PC-9 (cell line): Measurements from ENCODE around the gene NAGK. TPM values are rescaled to one million over a fixed set of nuclear protein-coding genes. Genes with fewer than 3 reads are reported as not detected.
A peak's percentile ranks its signal among the peaks of the same experiment; 100 is the strongest.

Experiments used
- BruUV-seq: library from RNA; stranded (reverse); fragments of 400-500 nt; replicated peaks from 2 replicates; lab custom pipeline; 2021; lab: Mats Ljungman, UMichigan
- CTCF ChIA-PET: fragments of 300-600 bp; sonication (Branson Sonifier 250); formaldehyde crosslinking; loops from one replicate; lab custom pipeline; 2022; ENCODE audit warnings: antibody characterized with exemption; lab: Charles Lee
- POLR2A ChIA-PET: fragments of 300-600 bp; sonication (Branson Sonifier 250); formaldehyde crosslinking; loops from one replicate; lab custom pipeline; 2022; ENCODE audit warnings: antibody characterized with exemption; ENCODE audit not compliant: unreplicated experiment; lab: Charles Lee
- DNase-seq, 2 experiments: peaks; one replicate each; pipeline versions ENCODE4 v3.0.0 to v3.0.0-alpha.2; 2015 to 2022; ENCODE audit warnings: mixed read lengths in 1 of 2
- H2AFZ ChIP-seq: fragments of 200-600 bp; sonication (generic); 2 replicates; pipeline ENCODE4 v1.8.1; 2017; ENCODE audit warnings: antibody characterized with exemption
- H3F3A ChIP-seq: fragments of 200-600 bp; sonication (generic); 2 replicates; pipeline ENCODE4 v1.8.1; 2017; ENCODE audit warnings: antibody characterized with exemption, mild to moderate bottlenecking, low read depth; ENCODE audit not compliant: insufficient read depth
- H3K27ac ChIP-seq: fragments of 200-600 bp; sonication (generic); 2 replicates; pipeline ENCODE4 v1.6.1; 2016; ENCODE audit warnings: mixed run types
- H3K27me3 ChIP-seq: fragments of 200-600 bp; sonication (generic); 2 replicates; pipeline ENCODE4 v1.6.1; 2016; ENCODE audit warnings: low read depth, mixed run types; ENCODE audit not compliant: insufficient read depth
- H3K36me3 ChIP-seq: fragments of 200-600 bp; sonication (generic); 2 replicates; pipeline ENCODE4 v1.6.1; 2016; ENCODE audit warnings: low read depth, mixed run types
- H3K4me1 ChIP-seq: fragments of 200-600 bp; sonication (generic); replicated peaks from 2 replicates; pipeline ENCODE4 v1.6.1; 2016; ENCODE audit warnings: mixed run types; ENCODE audit not compliant: insufficient read depth
- H3K4me2 ChIP-seq: fragments of 200-600 bp; sonication (generic); 2 replicates; pipeline ENCODE4 v1.6.1; 2017; ENCODE audit warnings: mixed run types
- H3K4me3 ChIP-seq: fragments of 200-600 bp; sonication (generic); 2 replicates; pipeline ENCODE4 v1.6.1; 2016; ENCODE audit warnings: mixed run types
- H3K79me2 ChIP-seq: fragments of 200-600 bp; sonication (generic); 2 replicates; pipeline ENCODE4 v1.6.1; 2017; ENCODE audit warnings: low read depth, mixed run types
- H3K9me2 ChIP-seq: fragments of 200-600 bp; sonication (generic); 2 replicates; pipeline ENCODE4 v1.8.1; 2017; ENCODE audit warnings: mild to moderate bottlenecking; ENCODE audit not compliant: insufficient read depth
- H3K9me3 ChIP-seq: fragments of 200-600 bp; sonication (generic); 2 replicates; pipeline ENCODE4 v1.8.1; 2016; ENCODE audit warnings: low read depth; ENCODE audit not compliant: insufficient read depth
- H4K20me1 ChIP-seq: fragments of 200-600 bp; sonication (generic); 2 replicates; pipeline ENCODE4 v1.8.1; 2017; ENCODE audit not compliant: insufficient read depth
- EZH2 ChIP-seq: fragments of 200-600 bp; sonication (generic); IDR thresholded peaks from 2 replicates; pipeline ENCODE4 v1.8.0; 2017; ENCODE audit warnings: antibody characterized with exemption, low read depth
- intact Hi-C: fragments of 100-400 bp; cut with micrococcal nuclease; formaldehyde crosslinking; loops from one replicate; pipeline ENCODE4 v1.10.0; 2022; ENCODE audit not compliant: unreplicated experiment
- total RNA-seq: library from RNA; stranded (reverse); gene quantifications from 2 replicates; pipeline ENCODE4 v1.2.3, GENCODE V29; 2021
- TF ChIP-seq, protein P1 (sequence below): fragments of 200-600 bp; sonication (generic); conservative IDR thresholded peaks from 2 replicates; pipeline ENCODE4 v1.6.1; 2017; ENCODE audit warnings: mixed run types, antibody characterized with exemption, mild to moderate bottlenecking, moderate library complexity

Gene NAGK
- total RNA-seq, 1 experiment from 2014 or later = 34.1 TPM

DNA sequence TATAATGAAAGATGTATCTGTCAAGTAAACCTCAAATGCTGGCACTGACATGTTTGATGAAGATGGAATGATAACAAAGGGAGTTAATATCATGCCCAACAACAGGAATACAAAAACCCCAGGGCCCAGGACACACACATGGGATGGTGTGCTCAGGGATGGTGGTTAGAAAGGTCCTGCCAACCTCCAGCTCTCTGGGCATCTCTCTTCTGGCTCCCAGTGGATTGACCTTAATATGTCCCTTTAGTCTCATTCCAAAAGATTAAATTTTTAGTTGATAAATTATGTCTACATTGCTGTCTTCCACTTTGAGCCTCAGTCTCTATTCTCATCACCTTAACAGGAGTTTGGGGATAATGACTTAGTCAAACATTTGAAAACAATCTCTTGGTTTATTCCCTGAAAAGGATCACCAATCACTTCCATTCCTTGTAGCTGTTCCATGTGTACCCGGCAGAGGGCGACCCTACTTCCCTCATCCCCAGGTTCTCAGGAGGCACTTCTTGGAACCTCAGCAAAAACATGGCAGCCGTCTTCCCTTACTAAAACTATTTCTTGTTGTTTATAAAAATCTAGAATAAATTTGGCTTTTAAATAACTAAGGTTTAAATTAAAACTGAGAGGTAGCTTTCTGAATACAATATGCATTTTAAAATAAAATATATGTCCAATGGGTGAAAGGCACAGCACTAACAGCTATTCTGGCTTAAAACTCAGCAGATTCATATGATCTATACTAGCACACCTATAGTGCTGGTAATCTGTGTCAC is 31.9 kb downstream of the NAGK start:
- Histone ChIP-seq H3K27me3 (no peaks in the 10 kb centered on the region), H3F3A (no peaks in the 10 kb centered on the region), H3K4me2 (peak overlapping the region; percentile 6; the same call in 1 of the 2 replicates), H3K36me3 (no peaks in the 10 kb centered on the region), H3K9me3 (peaks cover 6% of the 10 kb centered on the region; the same call in 1 of the 2 replicates), H3K4me3 (no peak overlapping the region), H3K9me2 (no peaks in the 10 kb centered on the region), H3K4me1 (no peaks in the 10 kb centered on the region), H4K20me1 (no peaks in the 10 kb centered on the region), H2AFZ (peak overlapping the region; percentile 68; the same call in 1 of the 2 replicates), H3K79me2 (no peaks in the 10 kb centered on the region), H3K27ac (no peak overlapping the region)
- POLR2A ChIA-PET = interaction anchor here (0.6 kb wide), 1 partner anchor 43 kb away, joined by 6 read pairs; no protein-coding TSS in a partner anchor
- BruUV-seq = no TSS peak
- CTCF ChIA-PET = interaction anchor here (0.6 to 1.2 kb wide), 4 partner anchors 21 to 77 kb away, joined by 3 to 4 read pairs (median 3); no protein-coding TSS in a partner anchor
- intact Hi-C loops = loop anchor here (1.0 kb wide), 1 partner anchor 77 kb away; no protein-coding TSS in a partner anchor
- peak; percentile 39 to 53 for DNase-seq
- TF ChIP-seq, protein P1, sequence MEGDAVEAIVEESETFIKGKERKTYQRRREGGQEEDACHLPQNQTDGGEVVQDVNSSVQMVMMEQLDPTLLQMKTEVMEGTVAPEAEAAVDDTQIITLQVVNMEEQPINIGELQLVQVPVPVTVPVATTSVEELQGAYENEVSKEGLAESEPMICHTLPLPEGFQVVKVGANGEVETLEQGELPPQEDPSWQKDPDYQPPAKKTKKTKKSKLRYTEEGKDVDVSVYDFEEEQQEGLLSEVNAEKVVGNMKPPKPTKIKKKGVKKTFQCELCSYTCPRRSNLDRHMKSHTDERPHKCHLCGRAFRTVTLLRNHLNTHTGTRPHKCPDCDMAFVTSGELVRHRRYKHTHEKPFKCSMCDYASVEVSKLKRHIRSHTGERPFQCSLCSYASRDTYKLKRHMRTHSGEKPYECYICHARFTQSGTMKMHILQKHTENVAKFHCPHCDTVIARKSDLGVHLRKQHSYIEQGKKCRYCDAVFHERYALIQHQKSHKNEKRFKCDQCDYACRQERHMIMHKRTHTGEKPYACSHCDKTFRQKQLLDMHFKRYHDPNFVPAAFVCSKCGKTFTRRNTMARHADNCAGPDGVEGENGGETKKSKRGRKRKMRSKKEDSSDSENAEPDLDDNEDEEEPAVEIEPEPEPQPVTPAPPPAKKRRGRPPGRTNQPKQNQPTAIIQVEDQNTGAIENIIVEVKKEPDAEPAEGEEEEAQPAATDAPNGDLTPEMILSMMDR = peak; percentile 79
- no peak for TF ChIP-seq EZH2

DNA sequence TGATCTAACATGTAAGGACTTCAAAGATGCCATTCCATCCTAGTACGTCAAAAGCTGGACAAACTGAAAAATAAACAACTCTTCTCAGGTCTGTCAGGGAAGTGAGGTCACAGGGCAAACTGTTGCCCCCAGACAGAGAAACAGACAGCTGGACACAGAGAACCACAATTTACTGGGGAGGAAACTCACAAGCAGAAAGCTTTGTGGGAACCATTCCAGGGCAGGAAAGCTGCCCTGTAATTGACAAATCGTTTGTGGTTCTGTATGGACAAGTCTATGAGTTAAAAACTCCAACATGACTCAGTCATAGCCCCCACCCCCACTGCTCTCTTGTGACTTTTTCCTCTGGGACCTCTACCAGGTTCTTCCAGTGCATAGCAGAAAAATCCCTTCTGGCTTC is 33.2 kb downstream of the NAGK start:
- Histone ChIP-seq H3K36me3 (no peaks in the 10 kb centered on the region), H3K27ac (no peak overlapping the region), H3K4me1 (no peaks in the 10 kb centered on the region), H3K4me3 (no peak overlapping the region), H3K27me3 (no peaks in the 10 kb centered on the region), H3K9me2 (no peaks in the 10 kb centered on the region), H3K79me2 (no peaks in the 10 kb centered on the region), H3F3A (no peaks in the 10 kb centered on the region), H3K4me2 (no peak overlapping the region), H4K20me1 (no peaks in the 10 kb centered on the region), H2AFZ (no peak overlapping the region), H3K9me3 (peaks cover 8% of the 10 kb centered on the region; the same call in 1 of the 2 replicates)
- no peak for DNase-seq
- intact Hi-C loops = no loop called here
- TF ChIP-seq, protein P1 = no peak
- no peak for TF ChIP-seq EZH2
- BruUV-seq = no TSS peak
- ChIA-PET CTCF (no interaction called here), POLR2A (interaction anchor here (0.8 kb wide), 1 partner anchor 283 kb away, joined by 4 read pairs; no protein-coding TSS in a partner anchor)

DNA sequence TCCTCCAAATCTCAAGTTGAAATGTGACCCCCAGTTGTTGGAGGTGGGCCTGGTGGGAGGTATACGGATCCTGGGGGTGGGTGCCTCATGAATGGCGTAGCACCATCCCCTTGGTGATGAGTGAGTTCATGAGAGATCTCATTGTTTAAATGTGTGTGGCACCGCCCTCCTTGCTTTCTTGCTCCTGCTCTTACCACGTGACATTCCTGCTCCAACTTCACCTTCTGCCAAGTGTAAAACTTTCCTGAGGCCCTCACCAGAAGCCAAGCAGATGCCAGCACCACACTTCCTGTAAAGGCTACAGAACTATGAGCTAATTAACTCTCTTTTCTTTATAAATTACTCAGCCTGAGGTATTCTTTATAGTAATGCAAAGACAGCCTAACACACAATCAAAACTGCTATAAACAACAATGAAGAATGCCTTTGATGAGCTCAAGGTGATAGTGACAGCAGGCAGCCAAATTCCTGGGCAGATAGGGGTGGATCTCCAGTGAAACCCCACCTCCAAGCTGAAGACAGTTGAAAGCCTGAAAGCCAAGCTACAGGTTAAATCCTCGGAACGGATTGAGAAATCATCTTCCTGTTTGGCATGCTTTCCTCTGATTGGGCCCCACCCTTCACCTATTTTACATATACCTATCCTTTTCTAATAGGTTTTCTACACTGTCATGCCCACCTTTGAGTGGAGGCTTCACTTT is 34.7 kb downstream of the NAGK start:
- H3F3A ChIP-seq = no peaks in the 10 kb centered on the region
- H3K36me3 ChIP-seq = no peaks in the 10 kb centered on the region
- no TSS peak for BruUV-seq
- TF ChIP-seq, protein P1 = no peak
- no peak for TF ChIP-seq EZH2
- no peaks in the 10 kb centered on the region for H3K79me2 ChIP-seq
- H3K4me3 ChIP-seq = no peak overlapping the region
- no peaks in the 10 kb centered on the region for H3K27me3 ChIP-seq
- no peaks in the 10 kb centered on the region for H4K20me1 ChIP-seq
- no peak overlapping the region for H3K4me2 ChIP-seq
- CTCF ChIA-PET = no interaction called here
- POLR2A ChIA-PET = interaction anchor here (0.6 kb wide), 1 partner anchor 281 kb away, joined by 5 read pairs; no protein-coding TSS in a partner anchor
- H2AFZ ChIP-seq = no peak overlapping the region
- H3K4me1 ChIP-seq = no peaks in the 10 kb centered on the region
- DNase-seq = no peak
- intact Hi-C loops = no loop called here
- H3K27ac ChIP-seq = no peak overlapping the region
- H3K9me2 ChIP-seq = no peaks in the 10 kb centered on the region
- H3K9me3 ChIP-seq = peaks cover 8% of the 10 kb centered on the region; the same call in 1 of the 2 replicates
